ENCODE measurements around the gene NCR1. TPM values are rescaled to one million over a fixed set of nuclear protein-coding genes. Genes with fewer than 3 reads are reported as not detected.
"Not testable (repeated sequence)": the region's sequence is repeated elsewhere in the genome, so short reads cannot be mapped to it uniquely, and the experiment has no call there.

Gene NCR1
- total RNA-seq, 1 donor from 2014 or later, result not detected

DNA sequence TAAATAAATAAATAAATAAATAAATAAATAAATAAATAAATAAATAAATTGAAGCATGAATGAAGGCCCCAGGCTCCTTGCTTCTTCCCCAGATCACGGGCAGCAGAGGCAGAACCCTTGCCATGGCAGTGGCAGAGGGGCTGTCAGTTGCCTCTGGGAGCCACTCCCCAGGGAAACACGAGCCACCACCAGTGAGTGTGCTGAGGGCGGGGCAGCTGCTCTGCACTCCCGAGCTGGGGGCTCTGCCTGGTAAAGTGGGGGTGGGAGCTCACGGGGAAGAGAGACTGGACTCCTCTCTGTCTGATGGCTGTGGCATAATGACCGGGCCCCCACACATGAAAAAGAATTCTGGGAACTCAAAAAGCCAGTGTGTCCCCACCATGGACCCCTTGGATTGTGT, 24.1 kb upstream of the NCR1 start:
- TF ChIP-seq, protein P1, sequence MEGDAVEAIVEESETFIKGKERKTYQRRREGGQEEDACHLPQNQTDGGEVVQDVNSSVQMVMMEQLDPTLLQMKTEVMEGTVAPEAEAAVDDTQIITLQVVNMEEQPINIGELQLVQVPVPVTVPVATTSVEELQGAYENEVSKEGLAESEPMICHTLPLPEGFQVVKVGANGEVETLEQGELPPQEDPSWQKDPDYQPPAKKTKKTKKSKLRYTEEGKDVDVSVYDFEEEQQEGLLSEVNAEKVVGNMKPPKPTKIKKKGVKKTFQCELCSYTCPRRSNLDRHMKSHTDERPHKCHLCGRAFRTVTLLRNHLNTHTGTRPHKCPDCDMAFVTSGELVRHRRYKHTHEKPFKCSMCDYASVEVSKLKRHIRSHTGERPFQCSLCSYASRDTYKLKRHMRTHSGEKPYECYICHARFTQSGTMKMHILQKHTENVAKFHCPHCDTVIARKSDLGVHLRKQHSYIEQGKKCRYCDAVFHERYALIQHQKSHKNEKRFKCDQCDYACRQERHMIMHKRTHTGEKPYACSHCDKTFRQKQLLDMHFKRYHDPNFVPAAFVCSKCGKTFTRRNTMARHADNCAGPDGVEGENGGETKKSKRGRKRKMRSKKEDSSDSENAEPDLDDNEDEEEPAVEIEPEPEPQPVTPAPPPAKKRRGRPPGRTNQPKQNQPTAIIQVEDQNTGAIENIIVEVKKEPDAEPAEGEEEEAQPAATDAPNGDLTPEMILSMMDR (conservative IDR thresholded peaks at IDR 0.05; ENCODE audit: low read depth, low read length), result no peak
- no peak overlapping the region for H3K4me3 ChIP-seq (ENCODE audit: low read depth, low read length)
- DNase-seq (ENCODE audit: low read depth), result no peak

DNA sequence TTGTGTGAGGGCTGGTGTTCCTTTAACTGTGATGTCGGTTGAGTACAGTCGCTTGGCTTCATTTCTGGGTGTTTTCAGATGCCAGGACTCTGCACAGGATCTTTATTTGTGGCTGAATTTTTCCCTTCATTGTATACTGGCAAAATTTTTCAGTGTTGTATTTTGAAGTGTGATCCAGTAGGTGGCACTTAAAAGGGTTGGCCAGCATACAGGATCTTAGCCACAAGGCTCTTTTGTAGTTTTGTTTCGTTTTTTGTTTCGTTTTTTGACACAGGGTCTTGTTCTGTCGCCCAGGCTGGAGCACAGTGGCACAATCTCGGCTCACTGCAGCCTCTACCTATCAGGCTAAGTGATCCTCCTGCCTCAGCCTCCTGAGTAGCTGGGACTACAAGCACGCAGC, 23.2 kb upstream of the NCR1 start:
- no peak for DNase-seq (ENCODE audit: low read depth)
- TF ChIP-seq, protein P1 (conservative IDR thresholded peaks at IDR 0.05; ENCODE audit: low read depth, low read length), result no peak

DNA sequence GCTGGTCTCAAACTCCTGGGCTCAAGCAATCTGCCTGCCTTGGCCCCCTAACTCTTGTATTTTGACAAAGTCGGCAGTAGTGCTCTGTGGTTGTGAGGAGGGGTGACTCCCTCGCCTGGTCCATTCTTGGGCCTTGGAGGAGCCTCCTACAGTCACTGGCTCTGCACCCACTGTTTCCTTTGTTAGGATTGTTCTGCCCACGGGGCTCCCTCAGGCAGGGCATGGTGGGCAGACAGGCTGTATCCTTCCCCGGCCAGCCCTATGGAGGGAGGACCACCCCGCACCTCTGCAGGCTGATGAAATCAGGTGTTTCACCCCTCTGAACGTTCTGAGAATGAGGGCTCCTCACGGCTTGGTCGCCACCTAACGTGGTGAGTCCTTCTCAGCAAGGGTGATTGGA, 22.7 kb upstream of the NCR1 start:
- no peak for DNase-seq (ENCODE audit: low read depth)
- no peak overlapping the region for H3K4me3 ChIP-seq (ENCODE audit: low read depth, low read length)
- TF ChIP-seq, protein P1 (conservative IDR thresholded peaks at IDR 0.05; ENCODE audit: low read depth, low read length), result no peak

More for the DNA sequence above, 23.2 kb upstream of the NCR1 start:
- no peak overlapping the region for H3K4me3 ChIP-seq (ENCODE audit: low read depth, low read length)

DNA sequence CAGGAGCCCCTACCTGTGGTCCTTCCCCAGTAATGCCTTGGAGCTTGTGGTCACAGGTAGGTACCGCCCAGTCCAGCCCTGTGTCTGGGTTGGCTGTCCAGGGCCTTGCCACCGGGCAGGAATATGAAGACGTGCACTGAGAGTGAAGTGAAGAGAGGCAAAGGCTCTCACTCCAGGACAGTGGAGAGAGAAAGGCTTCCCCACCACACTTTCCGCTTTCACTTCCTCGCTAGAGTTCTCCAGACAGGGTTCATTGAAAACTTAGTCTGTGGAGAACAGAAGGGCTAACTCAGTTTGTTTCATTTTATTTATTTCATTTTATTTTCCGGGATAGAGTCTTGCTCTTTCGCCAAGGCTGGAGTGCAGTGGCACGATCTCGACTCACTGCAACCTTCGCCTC, 17.7 kb upstream of the NCR1 start:
- TF ChIP-seq, protein P1 (conservative IDR thresholded peaks at IDR 0.05; ENCODE audit: low read depth, low read length), result no peak
- DNase-seq (ENCODE audit: low read depth), result no peak
- no peak overlapping the region for H3K4me3 ChIP-seq (ENCODE audit: low read depth, low read length)

DNA sequence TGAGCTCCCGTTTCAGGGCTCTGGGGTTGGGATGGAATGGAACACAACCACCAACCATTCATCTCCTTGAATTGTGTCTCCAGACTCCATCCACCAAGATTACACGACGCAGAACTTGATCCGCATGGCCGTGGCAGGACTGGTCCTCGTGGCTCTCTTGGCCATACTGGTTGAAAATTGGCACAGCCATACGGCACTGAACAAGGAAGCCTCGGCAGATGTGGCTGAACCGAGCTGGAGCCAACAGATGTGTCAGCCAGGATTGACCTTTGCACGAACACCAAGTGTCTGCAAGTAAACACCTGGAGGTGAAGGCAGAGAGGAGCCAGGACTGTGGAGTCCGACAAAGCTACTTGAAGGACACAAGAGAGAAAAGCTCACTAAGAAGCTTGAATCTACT, 16.4 kb upstream of the NCR1 start:
- H3K4me3 ChIP-seq (ENCODE audit: low read depth, low read length), result no peak overlapping the region
- TF ChIP-seq, protein P1 (conservative IDR thresholded peaks at IDR 0.05; ENCODE audit: low read depth, low read length), result no peak
- DNase-seq (ENCODE audit: low read depth), result no peak

DNA sequence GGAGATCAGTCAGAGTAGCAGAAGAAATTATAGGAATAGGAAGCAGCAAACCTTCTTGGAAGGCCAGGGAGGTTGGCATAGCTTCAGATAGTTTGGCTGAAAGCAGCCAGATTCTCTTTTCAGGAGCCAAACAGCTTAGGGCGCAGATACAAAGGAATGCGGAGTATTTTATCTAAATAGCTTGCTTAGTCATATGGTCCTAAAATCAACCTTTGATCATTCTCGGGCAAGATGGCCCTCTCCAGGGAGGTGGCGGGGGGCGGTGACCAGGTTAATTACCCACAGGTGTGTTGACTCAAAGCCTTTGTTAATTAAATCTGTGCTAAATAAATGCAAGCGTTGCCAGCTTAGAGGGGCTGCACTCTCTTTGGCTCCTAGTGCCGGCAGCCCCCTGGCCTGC, 12.5 kb upstream of the NCR1 start:
- DNase-seq (ENCODE audit: low read depth), result no peak
- TF ChIP-seq, protein P1 (conservative IDR thresholded peaks at IDR 0.05; ENCODE audit: low read depth, low read length), result no peak
- no peak overlapping the region for H3K4me3 ChIP-seq (ENCODE audit: low read depth, low read length)

DNA sequence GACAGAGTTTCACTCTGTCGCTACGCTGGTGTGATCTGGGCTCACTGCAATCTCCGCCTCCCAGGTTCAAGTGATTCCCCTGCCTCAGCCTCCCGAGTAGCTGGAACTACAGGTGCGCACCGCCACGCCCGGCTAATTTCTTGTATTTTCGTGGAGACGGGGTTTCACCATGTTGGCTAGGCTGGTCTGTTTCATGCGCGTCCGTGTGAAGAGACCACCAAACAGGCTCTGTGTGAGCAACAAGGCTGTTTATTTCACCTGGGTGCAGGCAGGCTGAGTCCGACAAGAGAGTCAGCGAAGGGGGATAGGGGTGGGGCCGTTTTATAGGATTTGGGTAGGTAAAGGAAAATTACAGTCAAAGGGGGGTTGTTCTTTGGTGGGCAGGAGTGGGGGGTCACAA, 11.8 kb upstream of the NCR1 start:
- not testable (repeated sequence) for DNase-seq (ENCODE audit: low read depth); H3K4me3 ChIP-seq (ENCODE audit: low read depth, low read length)

DNA sequence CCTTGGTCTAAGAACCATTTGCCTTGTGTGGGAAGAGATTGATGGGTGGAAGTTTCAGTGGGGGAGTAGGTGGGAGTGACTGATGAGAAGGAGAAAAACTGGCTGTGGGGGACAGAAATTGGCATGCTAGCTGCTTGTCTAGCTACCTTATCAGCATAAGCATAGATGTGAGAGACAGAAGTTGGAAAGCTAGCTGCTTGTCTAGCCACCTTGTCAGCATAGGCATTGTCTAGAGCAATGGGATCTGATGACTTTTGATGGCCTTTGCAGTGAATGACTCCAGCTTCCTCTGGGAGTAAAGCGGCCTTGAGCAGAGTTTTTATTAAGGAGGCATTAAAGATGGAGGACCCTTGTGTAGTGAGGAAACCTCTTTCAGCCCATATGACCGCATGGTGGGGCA, 9.9 kb upstream of the NCR1 start:
- DNase-seq (ENCODE audit: low read depth), result no peak
- no peak overlapping the region for H3K4me3 ChIP-seq (ENCODE audit: low read depth, low read length)
- TF ChIP-seq, protein P1 (conservative IDR thresholded peaks at IDR 0.05; ENCODE audit: low read depth, low read length), result no peak

DNA sequence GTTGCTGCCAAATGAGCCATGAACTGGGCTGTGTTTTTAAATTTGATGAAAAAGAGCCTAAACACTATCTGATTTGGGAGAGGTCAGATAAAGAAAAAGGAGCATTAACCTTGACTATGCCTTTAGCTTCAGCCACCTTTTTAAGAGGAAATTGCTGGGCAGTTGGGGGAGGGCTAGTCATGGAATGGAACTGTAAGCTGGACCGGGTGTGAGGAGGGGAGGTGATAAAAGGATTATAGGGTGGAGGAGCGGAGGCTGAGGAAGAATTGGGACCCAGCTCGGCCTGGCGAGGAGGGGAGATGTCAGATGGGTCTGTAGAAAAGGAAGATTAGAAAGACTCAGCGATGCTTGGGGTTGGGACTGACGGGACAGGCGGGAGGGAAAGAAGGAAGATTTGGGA, 7.3 kb upstream of the NCR1 start:
- DNase-seq (ENCODE audit: low read depth); H3K4me3 ChIP-seq (ENCODE audit: low read depth, low read length): not testable (repeated sequence)

DNA sequence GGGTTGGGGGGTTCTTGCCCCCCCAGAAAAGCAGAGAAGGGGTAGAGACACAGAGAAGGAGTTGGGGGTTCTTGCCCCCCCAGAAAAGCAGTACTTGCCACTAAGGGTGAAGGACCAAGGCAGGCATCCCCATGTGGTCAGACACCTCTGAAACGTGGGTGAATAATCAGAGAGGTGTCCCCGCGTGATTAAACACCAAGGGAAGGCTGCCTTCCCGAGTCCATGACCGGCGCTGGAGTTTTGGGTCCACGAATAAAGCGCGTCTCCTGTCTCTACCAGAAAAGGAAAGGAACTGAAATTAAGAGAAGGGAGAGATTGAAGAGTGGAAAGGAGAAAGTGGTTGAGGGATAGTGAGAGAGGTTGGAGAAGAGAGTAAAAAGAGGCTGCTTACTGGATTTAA, 6.3 kb upstream of the NCR1 start:
- not testable (repeated sequence) for H3K4me3 ChIP-seq (ENCODE audit: low read depth, low read length); DNase-seq (ENCODE audit: low read depth)

DNA sequence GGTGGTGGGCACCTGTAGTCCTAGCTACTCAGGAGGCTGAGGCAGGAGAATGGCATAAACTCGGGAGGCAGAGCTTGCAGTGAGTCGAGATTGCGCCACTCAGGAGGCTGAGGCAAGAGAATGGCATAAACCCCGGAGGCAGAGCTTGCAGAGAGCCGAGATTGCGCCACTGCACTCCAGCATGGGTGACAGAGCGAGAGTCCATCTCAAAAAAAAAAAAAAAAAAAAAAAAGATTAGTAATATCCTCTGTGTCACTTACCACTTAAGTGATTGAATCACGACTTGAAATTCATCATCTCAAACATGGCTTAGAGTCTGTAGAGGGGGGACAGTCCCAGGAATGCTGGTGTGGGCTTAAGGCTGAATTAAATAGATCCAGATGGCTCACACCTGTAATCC, 4.8 kb upstream of the NCR1 start:
- not testable (repeated sequence) for DNase-seq (ENCODE audit: low read depth); H3K4me3 ChIP-seq (ENCODE audit: low read depth, low read length)

Measured in epithelial cell of proximal tubule (primary cell).